Liver (tissue), 9 donors: ENCODE results near the gene TRIM38. TPM values are rescaled to one million over a fixed set of nuclear protein-coding genes. Genes with fewer than 3 reads are reported as not detected.

Experiments used
- DNase-seq: peaks from one replicate; pipeline ENCODE4 v3.0.0-alpha.2; 2017; ENCODE audit warnings: low spot score
- H3K27ac ChIP-seq, 2 donors: one replicate each; pipeline ENCODE4 v1.7.0; 2013; ENCODE audit warnings: inconsistent platforms in 2 of 2, low read length in 2 of 2, control low read depth in 1 of 2, low read depth in 1 of 2, mild to moderate bottlenecking in 1 of 2
- H3K27me3 ChIP-seq, 4 donors: one replicate each; pipeline versions ENCODE4 v1.6.1 to v1.7.0; 2013; ENCODE audit warnings: low read length in 3 of 4, inconsistent platforms in 1 of 4, mild to moderate bottlenecking in 1 of 4, moderate library complexity in 1 of 4; ENCODE audit not compliant: control insufficient read depth in 4 of 4, insufficient read depth in 4 of 4
- H3K36me3 ChIP-seq, 4 donors: one replicate each; pipeline versions ENCODE4 v1.6.1 to v1.7.0; 2013; ENCODE audit warnings: low read length in 3 of 4, mild to moderate bottlenecking in 3 of 4, low read depth in 1 of 4, moderate library complexity in 1 of 4; ENCODE audit not compliant: control insufficient read depth in 4 of 4, insufficient read depth in 3 of 4
- H3K4me1 ChIP-seq, 4 donors: one replicate each; pipeline versions ENCODE4 v1.6.1 to v1.7.0; 2013; ENCODE audit warnings: low read length in 3 of 4, mild to moderate bottlenecking in 3 of 4, moderate library complexity in 1 of 4; ENCODE audit not compliant: control insufficient read depth in 4 of 4, insufficient read depth in 4 of 4
- H3K4me3 ChIP-seq, 3 donors: one replicate each; pipeline versions ENCODE4 v1.6.1 to v1.7.0; 2013; ENCODE audit warnings: low read length in 3 of 3, control low read depth in 1 of 3, low read depth in 1 of 3, mild to moderate bottlenecking in 1 of 3
- H3K9ac ChIP-seq, 2 donors: one replicate each; pipeline ENCODE4 v1.7.0; 2013; ENCODE audit warnings: low read length in 2 of 2, mild to moderate bottlenecking in 2 of 2, moderate library complexity in 2 of 2, control low read depth in 1 of 2, low read depth in 1 of 2
- H3K9me3 ChIP-seq, 4 donors: one replicate each; pipeline versions ENCODE4 v1.6.1 to v1.7.0; 2013; ENCODE audit warnings: low read length in 3 of 4; ENCODE audit not compliant: control insufficient read depth in 4 of 4
- ATF3 ChIP-seq: IDR thresholded peaks from 2 replicates; pipeline ENCODE4 v1.6.1; 2016; ENCODE audit warnings: antibody characterized with exemption
- CTCF ChIP-seq: fragments of 150-350 bp; IDR thresholded peaks from 2 replicates; pipeline ENCODE4 v1.5.1; 2017; ENCODE audit warnings: improper control_type of control experiment, low read depth, low read length; ENCODE audit not compliant: missing input control
- EGR1 ChIP-seq, 2 donors: IDR thresholded peaks; 2 replicates each; pipeline ENCODE4 v1.6.1; 2016 to 2018; ENCODE audit warnings: antibody characterized with exemption in 2 of 2, low read depth in 2 of 2
- FOXA1 ChIP-seq: IDR thresholded peaks from 2 replicates; pipeline ENCODE4 v1.6.1; 2016; ENCODE audit warnings: antibody characterized with exemption
- FOXA2 ChIP-seq: IDR thresholded peaks from 2 replicates; pipeline ENCODE4 v1.6.1; 2016; ENCODE audit warnings: antibody characterized with exemption
- GABPA ChIP-seq, 2 donors: IDR thresholded peaks in 1 of 2; conservative IDR thresholded peaks in 1 of 2; 2 replicates each; pipeline ENCODE4 v1.6.1; 2016; ENCODE audit warnings: antibody characterized with exemption in 2 of 2, mild to moderate bottlenecking in 1 of 2, moderate library complexity in 1 of 2
- HNF4A ChIP-seq, 2 donors: conservative IDR thresholded peaks; 2 replicates each; pipeline ENCODE4 v1.6.1; 2016; ENCODE audit warnings: antibody characterized with exemption in 2 of 2, mild to moderate bottlenecking in 2 of 2
- JUND ChIP-seq, 2 donors: IDR thresholded peaks; 2 replicates each; pipeline ENCODE4 v1.6.1; 2016; ENCODE audit warnings: antibody characterized with exemption in 2 of 2
- MAX ChIP-seq: IDR thresholded peaks from 2 replicates; pipeline ENCODE4 v1.6.1; 2016; ENCODE audit warnings: antibody characterized with exemption
- NR2F2 ChIP-seq: IDR thresholded peaks from 2 replicates; pipeline ENCODE4 v1.6.1; 2016; ENCODE audit warnings: antibody characterized with exemption
- RAD21 ChIP-seq, 2 donors: IDR thresholded peaks; 2 replicates each; pipeline ENCODE4 v1.6.1; 2016; ENCODE audit warnings: antibody characterized with exemption in 2 of 2, mild to moderate bottlenecking in 2 of 2
- REST ChIP-seq: IDR thresholded peaks from 2 replicates; pipeline ENCODE4 v1.6.1; 2016; ENCODE audit warnings: antibody characterized with exemption, mild to moderate bottlenecking
- RXRA ChIP-seq, 2 donors: IDR thresholded peaks; 2 replicates each; pipeline ENCODE4 v1.6.1; 2017 to 2018; ENCODE audit warnings: antibody characterized with exemption in 2 of 2, mild to moderate bottlenecking in 1 of 2
- SP1 ChIP-seq: IDR thresholded peaks from 2 replicates; pipeline ENCODE4 v1.6.1; 2018; ENCODE audit warnings: antibody characterized with exemption, mild to moderate bottlenecking
- YY1 ChIP-seq: IDR thresholded peaks from 2 replicates; pipeline ENCODE4 v1.6.1; 2016; ENCODE audit warnings: antibody characterized with exemption, mild to moderate bottlenecking
- ZBTB33 ChIP-seq: IDR thresholded peaks from 2 replicates; pipeline ENCODE4 v1.6.1; 2016; ENCODE audit warnings: antibody characterized with exemption
- WGBS: extraction: QIAGEN DNeasy Blood & Tissue Kit; methylation state at CpG from one replicate; pipeline ENCODE4 v1.1.7; 2013; 5-methylcytosine and 5-hydroxymethylcytosine counted together
- polyA plus RNA-seq, 2 donors: library from polyadenylated mRNA; stranded (reverse) in 1 of 2; unstranded in 1 of 2; fragments of 200-250 nt in 1 of 2; fragments of >200 nt in 1 of 2; fragmentation: Nextera tagmentation in 1 of 2; extraction: Ambion mirVana in 1 of 2; gene quantifications; one replicate each; pipeline versions ENCODE4 v1.2.1 to v1.2.3, GENCODE V29; 2013 to 2015
- total RNA-seq, 2 donors: library from RNA; depleted of rRNA; stranded (reverse); fragments of >200 nt; gene quantifications; one replicate each; pipeline ENCODE4 v1.2.3, GENCODE V29; 2014
- donor health status: healthy.
- donor health status: healthy.
- donor health status: healthy.
- donor health status: healthy.
- donor health status: healthy.

The TRIM38 gene
- total and polyA plus RNA-seq, 4 donors: 1.5 to 3.9 (median 2.9) TPM

GRCh38 chr6:25971187-25971821 is 8.7 kb downstream of the TRIM38 start:
- Histone ChIP-seq H3K27ac (peak overlapping the region; percentile 10 to 18), H3K9ac (no peak overlapping the region), H3K4me3 (no peak overlapping the region), H3K9me3 (no peaks in the 10 kb centered on the region), H3K36me3 (peaks cover 3 to 47% (median 39%) of the 10 kb centered on the region in 4 donors), H3K4me1 (peaks cover 9 to 45% (median 33%) of the 10 kb centered on the region in 4 donors), H3K27me3 (no peaks in the 10 kb centered on the region)
- TF ChIP-seq FOXA2 (no peak), CTCF (no peak), YY1 (peak; percentile 17), RAD21 (IDR thresholded peaks at IDR 0.05) (no peak), ATF3 (no peak), RXRA (IDR thresholded peaks at IDR 0.05) (peak in 1 of 2 donors; percentile 39), EGR1 (IDR thresholded peaks at IDR 0.05; ENCODE audit: low read depth in 2 of 2) (no peak), REST (no peak), ZBTB33 (no peak), FOXA1 (no peak), GABPA (IDR thresholded peaks at IDR 0.05 in 1 of 2, conservative IDR thresholded peaks at IDR 0.05 in 1 of 2) (no peak), MAX (peak; percentile 24), JUND (IDR thresholded peaks at IDR 0.05) (peak; percentile 68 to 89), SP1 (no peak), NR2F2 (no peak), HNF4A (conservative IDR thresholded peaks at IDR 0.05) (no peak)
- WGBS: 96% methylated on average over 1 of the region's 1 CpG
- no peak for DNase-seq
